Chondrocyte (in vitro differentiated cells): ENCODE data around the gene DAP3. TPM values are rescaled to one million over a fixed set of nuclear protein-coding genes. Genes with fewer than 3 reads are reported as not detected.
A peak's percentile ranks its signal among the peaks of the same experiment; 100 is the strongest.

ENCODE experiments used
- DNase-seq: peaks from one replicate; pipeline ENCODE4 v3.0.0; 2021; ENCODE audit warnings: mixed read lengths, low spot score
- H3K27ac Mint-ChIP-seq: one replicate; pipeline ENCODE4 v1.8.0; 2021; ENCODE audit warnings: mild to moderate bottlenecking, moderate library complexity, mixed read lengths; ENCODE audit not compliant: unreplicated experiment
- H3K27me3 Mint-ChIP-seq: 2 replicates; pipeline ENCODE4 v1.8.0; 2021; ENCODE audit warnings: low read depth, mixed read lengths
- H3K36me3 Mint-ChIP-seq: 2 replicates; pipeline ENCODE4 v1.8.0; 2021; ENCODE audit warnings: low read depth, mixed read lengths
- H3K4me1 Mint-ChIP-seq: 2 replicates; pipeline ENCODE4 v1.8.0; 2021; ENCODE audit warnings: low read depth, mild to moderate bottlenecking, mixed read lengths
- H3K4me3 Mint-ChIP-seq: one replicate; pipeline ENCODE4 v1.8.0; 2021; ENCODE audit warnings: mild to moderate bottlenecking, moderate library complexity, mixed read lengths; ENCODE audit not compliant: unreplicated experiment
- H3K9me3 Mint-ChIP-seq: 2 replicates; pipeline ENCODE4 v1.8.0; 2021; ENCODE audit warnings: low read depth, mixed read lengths
- total RNA-seq: library from RNA; stranded (reverse); gene quantifications from 3 replicates; pipeline ENCODE4 v1.2.1, GENCODE V29; 2021
- TF ChIP-seq, protein P1 (sequence below): fragments of 200-600 bp; sonication (generic); IDR thresholded peaks from 2 replicates; pipeline ENCODE4 v1.5.0; 2021; ENCODE audit warnings: antibody characterized with exemption, mild to moderate bottlenecking, moderate library complexity

Gene DAP3
- total RNA-seq, 1 donor from 2014 or later = 64.8 TPM

GRCh38 chr1:155769257-155769656 lies 80.4 kb downstream of the DAP3 start:
- Mint-ChIP-seq H3K4me3 (no peak overlapping the region), H3K36me3 (peaks cover 53% of the 10 kb centered on the region), H3K27ac (no peak overlapping the region), H3K9me3 (no peaks in the 10 kb centered on the region), H3K27me3 (no peaks in the 10 kb centered on the region), H3K4me1 (no peaks in the 10 kb centered on the region)
- DNase-seq = no peak
- TF ChIP-seq, protein P1, sequence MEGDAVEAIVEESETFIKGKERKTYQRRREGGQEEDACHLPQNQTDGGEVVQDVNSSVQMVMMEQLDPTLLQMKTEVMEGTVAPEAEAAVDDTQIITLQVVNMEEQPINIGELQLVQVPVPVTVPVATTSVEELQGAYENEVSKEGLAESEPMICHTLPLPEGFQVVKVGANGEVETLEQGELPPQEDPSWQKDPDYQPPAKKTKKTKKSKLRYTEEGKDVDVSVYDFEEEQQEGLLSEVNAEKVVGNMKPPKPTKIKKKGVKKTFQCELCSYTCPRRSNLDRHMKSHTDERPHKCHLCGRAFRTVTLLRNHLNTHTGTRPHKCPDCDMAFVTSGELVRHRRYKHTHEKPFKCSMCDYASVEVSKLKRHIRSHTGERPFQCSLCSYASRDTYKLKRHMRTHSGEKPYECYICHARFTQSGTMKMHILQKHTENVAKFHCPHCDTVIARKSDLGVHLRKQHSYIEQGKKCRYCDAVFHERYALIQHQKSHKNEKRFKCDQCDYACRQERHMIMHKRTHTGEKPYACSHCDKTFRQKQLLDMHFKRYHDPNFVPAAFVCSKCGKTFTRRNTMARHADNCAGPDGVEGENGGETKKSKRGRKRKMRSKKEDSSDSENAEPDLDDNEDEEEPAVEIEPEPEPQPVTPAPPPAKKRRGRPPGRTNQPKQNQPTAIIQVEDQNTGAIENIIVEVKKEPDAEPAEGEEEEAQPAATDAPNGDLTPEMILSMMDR = no peak

- Mint-ChIP-seq H3K27ac (no peak overlapping the region), H3K9me3 (no peaks in the 10 kb centered on the region), H3K4me1 (peaks cover 8% of the 10 kb centered on the region), H3K4me3 (no peak overlapping the region), H3K27me3 (no peaks in the 10 kb centered on the region), H3K36me3 (peaks cover 56% of the 10 kb centered on the region)
- DNase-seq = no peak
- TF ChIP-seq, protein P1 = no peak
Measured at GRCh38 chr1:155773221-155773620, 84.3 kb downstream of the DAP3 start.

DNA sequence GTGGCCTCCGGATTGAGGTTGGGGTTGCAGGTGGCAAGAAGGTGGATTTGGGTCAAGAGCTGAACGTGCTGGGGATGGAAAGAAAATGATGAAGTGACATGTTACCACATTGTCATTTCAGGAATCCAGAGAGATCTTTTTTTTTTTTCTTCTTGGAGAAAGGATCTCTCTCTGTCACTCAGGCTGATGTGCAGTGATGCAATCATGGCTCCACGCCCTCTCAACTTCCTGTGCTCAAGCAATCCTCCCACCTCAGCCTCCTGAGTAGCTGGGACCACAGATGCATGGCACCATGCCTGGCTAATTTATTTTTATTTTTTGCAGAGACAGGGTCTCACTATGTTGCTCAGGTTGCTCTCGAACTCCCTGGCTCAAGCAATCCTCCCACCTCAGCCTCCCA lies 87.5 kb downstream of the DAP3 start:
- no peak for DNase-seq
- no peaks in the 10 kb centered on the region for H3K9me3 Mint-ChIP-seq
- TF ChIP-seq, protein P1 = no peak
- no peaks in the 10 kb centered on the region for H3K27me3 Mint-ChIP-seq
- peaks cover 8% of the 10 kb centered on the region for H3K4me1 Mint-ChIP-seq
- H3K27ac Mint-ChIP-seq = peak overlapping the region; percentile 45
- H3K4me3 Mint-ChIP-seq = no peak overlapping the region
- peaks cover 36% of the 10 kb centered on the region for H3K36me3 Mint-ChIP-seq

DNA sequence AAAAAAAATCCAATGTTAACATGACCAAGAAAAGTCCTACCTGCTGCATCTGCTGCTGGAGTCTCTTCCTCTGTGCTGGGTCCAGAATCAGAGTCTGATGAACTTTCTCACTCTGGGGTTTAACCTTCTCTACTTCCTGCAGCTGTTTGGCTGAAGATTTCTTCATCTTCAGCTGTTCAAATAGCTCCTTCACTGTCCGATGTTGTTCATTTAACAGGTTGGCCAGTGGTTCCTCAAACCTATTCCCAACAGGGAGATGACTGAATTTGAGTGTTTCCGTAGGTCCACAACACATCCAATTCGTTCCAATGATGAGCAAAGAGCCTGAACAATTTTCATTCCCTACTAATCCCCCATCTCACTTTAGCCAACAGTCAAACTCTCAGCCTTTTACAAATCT lies 88.7 kb downstream of the DAP3 start:
- Mint-ChIP-seq H3K9me3 (no peaks in the 10 kb centered on the region), H3K36me3 (peaks cover 33% of the 10 kb centered on the region), H3K4me1 (peaks cover 8% of the 10 kb centered on the region), H3K4me3 (no peak overlapping the region), H3K27me3 (no peaks in the 10 kb centered on the region), H3K27ac (no peak overlapping the region)
- DNase-seq = no peak
- TF ChIP-seq, protein P1 = no peak

Other genes starting within 250 kb of the DAP3 start
- gene ASH1L, start 126.3 kb upstream of the DAP3 start, total RNA-seq = 36.0 to 50.5 TPM (median 38.1 TPM) in 3 replicates
- gene MSTO1, start 78.9 kb upstream of the DAP3 start, total RNA-seq = 40.4 to 71.7 TPM (median 42.6 TPM) in 3 replicates
- 40.8 to 45.0 TPM (median 41.9 TPM) in 3 replicates for gene YY1AP1, start 317 bp upstream of the DAP3 start, total RNA-seq
- gene GON4L, start 168.1 kb downstream of the DAP3 start, total RNA-seq = 40.1 to 46.9 TPM (median 46.5 TPM) in 3 replicates
- gene SYT11, start 170.5 kb downstream of the DAP3 start, total RNA-seq = 3.4 to 5.3 TPM (median 4.9 TPM) in 3 replicates
- 39.8 to 52.2 TPM (median 51.4 TPM) in 3 replicates for gene RIT1, start 222.3 kb downstream of the DAP3 start, total RNA-seq
- 32.3 to 43.2 TPM (median 35.2 TPM) in 3 replicates for gene KHDC4, start 245.3 kb downstream of the DAP3 start, total RNA-seq